Measurements from ENCODE around the gene ORC2. TPM values are rescaled to one million over a fixed set of nuclear protein-coding genes. Genes with fewer than 3 reads are reported as not detected.

ORC2 gene
- total RNA-seq, 4 donors from 2014 or later = 4.7 to 16.1 (median 6.8) TPM

DNA sequence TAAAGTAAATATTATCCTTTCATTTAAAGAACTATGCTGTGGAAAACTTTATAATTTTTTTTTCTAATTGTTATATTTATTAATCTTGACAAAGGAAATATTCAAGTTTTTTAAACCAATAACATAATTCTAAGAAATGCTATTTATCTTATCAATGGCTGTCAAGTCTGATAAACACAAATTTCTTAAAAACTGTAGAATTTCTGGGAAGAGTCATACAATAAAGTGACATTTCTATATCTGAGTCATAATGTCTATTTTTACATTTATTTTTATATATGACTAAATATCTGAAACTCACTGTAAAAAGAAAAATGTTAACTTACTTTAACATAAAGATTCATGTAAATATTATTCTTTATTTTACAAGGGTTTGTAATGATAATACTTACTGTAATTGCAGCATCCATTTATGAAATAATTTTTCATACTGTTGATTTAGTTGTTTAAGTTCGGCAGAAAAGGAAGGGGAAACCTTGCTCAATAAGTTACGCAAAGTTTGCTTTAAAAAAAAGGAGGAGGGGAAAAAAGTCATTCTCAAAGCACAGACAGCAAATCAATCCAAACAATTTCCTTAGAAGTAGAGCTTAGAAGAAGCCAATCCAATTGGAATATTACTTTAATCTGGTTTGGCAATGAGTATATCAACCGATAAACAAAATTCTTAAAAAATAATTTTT is 32.4 kb downstream of the ORC2 start:
- in situ Hi-C loops (cut with MboI; ENCODE audit: low sequenced_read_pairs in 4 of 4) = no loop called here
- intact Hi-C loops (cut with DNase I; ENCODE audit: low total_unique reads) = no loop called here
- no peak for TF ChIP-seq POLR2A (IDR thresholded peaks at IDR 0.05)
- TF ChIP-seq, protein P1, sequence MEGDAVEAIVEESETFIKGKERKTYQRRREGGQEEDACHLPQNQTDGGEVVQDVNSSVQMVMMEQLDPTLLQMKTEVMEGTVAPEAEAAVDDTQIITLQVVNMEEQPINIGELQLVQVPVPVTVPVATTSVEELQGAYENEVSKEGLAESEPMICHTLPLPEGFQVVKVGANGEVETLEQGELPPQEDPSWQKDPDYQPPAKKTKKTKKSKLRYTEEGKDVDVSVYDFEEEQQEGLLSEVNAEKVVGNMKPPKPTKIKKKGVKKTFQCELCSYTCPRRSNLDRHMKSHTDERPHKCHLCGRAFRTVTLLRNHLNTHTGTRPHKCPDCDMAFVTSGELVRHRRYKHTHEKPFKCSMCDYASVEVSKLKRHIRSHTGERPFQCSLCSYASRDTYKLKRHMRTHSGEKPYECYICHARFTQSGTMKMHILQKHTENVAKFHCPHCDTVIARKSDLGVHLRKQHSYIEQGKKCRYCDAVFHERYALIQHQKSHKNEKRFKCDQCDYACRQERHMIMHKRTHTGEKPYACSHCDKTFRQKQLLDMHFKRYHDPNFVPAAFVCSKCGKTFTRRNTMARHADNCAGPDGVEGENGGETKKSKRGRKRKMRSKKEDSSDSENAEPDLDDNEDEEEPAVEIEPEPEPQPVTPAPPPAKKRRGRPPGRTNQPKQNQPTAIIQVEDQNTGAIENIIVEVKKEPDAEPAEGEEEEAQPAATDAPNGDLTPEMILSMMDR (IDR thresholded peaks at IDR 0.05 in 4 of 5, conservative IDR thresholded peaks at IDR 0.05 in 1 of 5) = no peak
- H3K27me3 ChIP-seq = no peaks in the 10 kb centered on the region
- ATAC-seq (no peak), DNase-seq (no peak)
- H3K36me3 ChIP-seq = peaks cover 2 to 54% of the 10 kb centered on the region in 2 donors
- no peak overlapping the region for H3K4me3 ChIP-seq
- H3K4me1 ChIP-seq = no peaks in the 10 kb centered on the region
- no peaks in the 10 kb centered on the region for H3K9me3 ChIP-seq
- H3K27ac ChIP-seq = no peak overlapping the region

DNA sequence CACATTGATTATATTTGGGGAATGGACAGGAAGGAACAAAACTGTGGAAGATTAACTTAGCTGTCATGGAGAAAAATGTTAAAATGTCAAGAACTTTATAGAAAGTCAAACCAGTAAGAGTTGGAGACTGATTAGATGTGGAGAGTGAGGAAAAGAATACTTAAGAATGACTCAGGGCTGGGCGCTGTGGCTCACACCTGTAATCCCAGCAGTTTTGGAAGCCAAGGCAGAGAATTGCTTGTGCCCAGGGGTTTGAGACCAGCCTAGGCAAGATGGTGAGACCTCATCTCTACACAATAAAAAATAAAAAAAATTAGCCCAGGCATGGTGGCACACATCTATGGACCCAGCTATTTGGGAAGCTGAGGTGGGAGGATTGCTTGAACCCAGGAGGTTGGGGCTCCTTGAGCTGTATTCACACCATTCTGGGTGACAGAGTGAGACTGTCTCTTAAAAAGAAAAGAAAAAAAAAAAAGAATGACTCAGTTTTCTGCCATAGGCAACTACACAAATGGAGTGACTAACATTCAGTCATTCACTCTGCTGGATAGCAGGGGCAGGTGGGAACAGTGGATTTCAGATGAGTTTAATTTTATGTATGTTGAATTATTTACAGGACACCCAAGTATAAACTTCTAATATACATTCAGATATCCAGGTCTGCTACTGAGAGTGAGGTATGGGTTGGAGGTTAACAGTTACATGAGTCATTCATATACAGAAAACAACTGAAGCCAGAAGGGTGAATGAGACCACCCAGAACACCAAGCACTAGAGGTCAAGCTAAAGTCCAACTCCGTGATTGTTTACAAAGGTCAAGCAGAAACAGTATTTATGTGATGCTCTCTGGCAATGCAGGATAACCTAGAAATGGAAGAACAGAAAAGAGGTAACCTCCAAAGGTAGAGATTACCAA is 33.9 kb downstream of the ORC2 start:
- H3K36me3 ChIP-seq = peaks cover 0 to 52% of the 10 kb centered on the region in 2 donors
- no peak for TF ChIP-seq POLR2A (IDR thresholded peaks at IDR 0.05)
- TF ChIP-seq, protein P1 (IDR thresholded peaks at IDR 0.05 in 4 of 5, conservative IDR thresholded peaks at IDR 0.05 in 1 of 5) = no peak
- H3K9me3 ChIP-seq = no peaks in the 10 kb centered on the region
- no peak overlapping the region for H3K4me3 ChIP-seq
- in situ Hi-C loops (cut with MboI; ENCODE audit: low sequenced_read_pairs in 4 of 4) (no loop called here), intact Hi-C loops (cut with DNase I; ENCODE audit: low total_unique reads) (no loop called here)
- DNase-seq (no peak), ATAC-seq (no peak)
- H3K27me3 ChIP-seq = no peaks in the 10 kb centered on the region
- H3K4me1 ChIP-seq = no peaks in the 10 kb centered on the region
- H3K27ac ChIP-seq = no peak overlapping the region

DNA sequence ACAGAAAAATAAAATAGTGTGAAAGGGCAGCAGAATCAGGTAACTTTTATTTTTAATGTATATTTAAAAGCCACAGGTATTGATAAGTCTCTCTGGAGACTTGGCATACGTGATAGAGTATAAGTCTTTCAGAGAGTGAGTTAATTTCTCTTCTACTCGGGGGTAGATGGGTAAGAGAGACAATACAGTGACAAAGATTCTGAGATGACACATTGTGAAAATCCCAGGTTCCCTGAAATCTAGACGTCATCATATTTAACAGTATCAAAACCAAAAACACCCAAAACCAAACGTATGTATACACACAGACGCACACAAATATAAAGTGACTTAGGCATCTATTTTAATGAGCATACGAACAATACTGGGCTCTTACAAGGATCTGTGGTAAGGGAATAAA is 41.0 kb downstream of the ORC2 start:
- no peaks in the 10 kb centered on the region for H3K27me3 ChIP-seq
- no peaks in the 10 kb centered on the region for H3K9me3 ChIP-seq
- no peak overlapping the region for H3K4me3 ChIP-seq
- no peak for DNase-seq
- H3K4me1 ChIP-seq = no peaks in the 10 kb centered on the region
- H3K27ac ChIP-seq = no peak overlapping the region
- intact Hi-C loops (cut with DNase I; ENCODE audit: low total_unique reads) (no loop called here), in situ Hi-C loops (cut with MboI; ENCODE audit: low sequenced_read_pairs in 4 of 4) (no loop called here)
- no peak for TF ChIP-seq POLR2A (IDR thresholded peaks at IDR 0.05)
- TF ChIP-seq, protein P1 (IDR thresholded peaks at IDR 0.05 in 4 of 5, conservative IDR thresholded peaks at IDR 0.05 in 1 of 5) = no peak
- H3K36me3 ChIP-seq = peaks cover 0 to 73% of the 10 kb centered on the region in 2 donors
- ATAC-seq = no peak

DNA sequence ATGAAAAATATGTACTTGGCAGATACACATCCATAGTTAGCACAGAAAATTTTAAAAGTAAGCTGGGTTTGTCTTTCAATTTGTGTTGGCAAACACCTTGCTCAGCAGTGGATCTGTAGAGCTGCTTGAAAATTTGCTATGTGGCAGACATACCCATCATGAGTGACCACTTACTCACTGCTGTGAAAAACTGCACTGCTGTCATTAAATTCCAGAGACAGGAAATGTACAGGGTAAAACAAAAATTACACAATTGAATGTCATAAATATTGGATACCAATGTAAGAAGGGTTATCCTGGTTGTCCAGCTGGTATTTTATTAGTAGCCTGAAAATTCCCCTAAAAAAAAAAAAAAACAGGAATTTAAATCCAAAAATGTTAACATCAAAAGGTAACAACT is 49.8 kb downstream of the ORC2 start:
- Histone ChIP-seq H3K4me1 (no peaks in the 10 kb centered on the region), H3K9me3 (no peaks in the 10 kb centered on the region), H3K4me3 (no peak overlapping the region), H3K36me3 (peaks cover 0 to 81% of the 10 kb centered on the region in 2 donors), H3K27ac (no peak overlapping the region), H3K27me3 (no peaks in the 10 kb centered on the region)
- ATAC-seq (no peak), DNase-seq (no peak)
- TF ChIP-seq POLR2A (IDR thresholded peaks at IDR 0.05) = no peak
- TF ChIP-seq, protein P1 (IDR thresholded peaks at IDR 0.05 in 4 of 5, conservative IDR thresholded peaks at IDR 0.05 in 1 of 5) = no peak
- intact Hi-C loops (cut with DNase I; ENCODE audit: low total_unique reads) (no loop called here), in situ Hi-C loops (cut with MboI; ENCODE audit: low sequenced_read_pairs in 4 of 4) (no loop called here)
